NCI-H2227 (cell line): ENCODE measurements around the gene FAM234B.

Source experiments
- DNase-seq: peaks from one replicate; lab custom pipeline; 2025; ENCODE audit not compliant: unreplicated experiment; lab: John Stamatoyannopoulos, UW

FAM234B gene

GRCh38 chr12:13114251-13115052 lies 70.3 kb downstream of the FAM234B start:
- no peak for DNase-seq

- no peak for DNase-seq
These were observed 72.1 kb downstream of the FAM234B start for GRCh38 chr12:13116259-13116658.

- DNase-seq: no peak
These were observed 72.8 kb downstream of the FAM234B start for GRCh38 chr12:13117029-13117428.

GRCh38 chr12:13119826-13120225 lies 75.6 kb downstream of the FAM234B start:
- DNase-seq: no peak

- DNase-seq: no peak
These were observed 76.2 kb downstream of the FAM234B start for GRCh38 chr12:13120413-13120812.

GRCh38 chr12:13121568-13121967 lies 77.4 kb downstream of the FAM234B start:
- no peak for DNase-seq

- DNase-seq: no peak
These were observed 80.7 kb downstream of the FAM234B start for GRCh38 chr12:13124656-13125505.

- DNase-seq: no peak
These were observed 81.8 kb downstream of the FAM234B start for GRCh38 chr12:13125996-13126395.

GRCh38 chr12:13126494-13126893 lies 82.3 kb downstream of the FAM234B start:
- DNase-seq: no peak

GRCh38 chr12:13127444-13127843 lies 83.3 kb downstream of the FAM234B start:
- no peak for DNase-seq

- no peak for DNase-seq
These were observed 84.2 kb downstream of the FAM234B start for GRCh38 chr12:13128291-13128965.

- no peak for DNase-seq
These were observed 86.8 kb downstream of the FAM234B start for GRCh38 chr12:13130981-13131380.
